ENCODE results near the gene YPEL4.

DNA sequence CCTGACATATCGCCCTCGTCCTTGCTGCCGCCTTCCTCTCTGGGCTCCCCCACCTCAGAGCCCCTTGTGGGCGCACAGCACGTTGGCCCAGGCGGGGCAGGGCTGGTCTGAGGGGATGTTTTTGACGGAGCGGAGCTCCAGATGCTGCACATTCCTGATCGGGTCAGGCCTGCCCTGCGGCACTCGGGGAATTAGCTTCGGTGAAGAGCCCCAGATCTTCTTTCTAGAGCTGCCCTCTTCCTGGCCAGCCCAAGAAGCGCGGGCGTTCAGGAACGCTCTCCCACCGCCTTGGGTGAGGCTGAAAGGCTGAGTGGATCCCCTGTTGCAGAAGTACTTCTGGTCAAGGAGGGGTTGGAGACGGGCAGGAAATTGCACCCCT, 12.1 kb downstream of the YPEL4 start:
- TF ChIP-seq CTCF (IDR thresholded peaks at IDR 0.05; ENCODE audit: low read depth, low read length) (no peak), POLR2A (IDR thresholded peaks at IDR 0.05; ENCODE audit: extremely low read depth, insufficient read length) (no peak), MYC (IDR thresholded peaks at IDR 0.05; ENCODE audit: low read depth, low read length) (no peak)

Data from NB4 (cell line).